ENCODE results near the gene OR2AT4. TPM values are rescaled to one million over a fixed set of nuclear protein-coding genes. Genes with fewer than 3 reads are reported as not detected.
"Not testable (repeated sequence)": the region's sequence is repeated elsewhere in the genome, so short reads cannot be mapped to it uniquely, and the experiment has no call there.

Gene OR2AT4
- total RNA-seq, 2 donors from 2014 or later: not detected

GRCh38 chr11:75101424-75102128, 4.9 kb upstream of the OR2AT4 start:
- Histone ChIP-seq H3K27me3 (no peaks in the 10 kb centered on the region), H3K4me3 (no peak overlapping the region), H3K9ac (ENCODE audit: low read depth in 2 of 2, low read length in 2 of 2) (no peak overlapping the region), H3K36me3 (no peaks in the 10 kb centered on the region), H3K9me3 (no peaks in the 10 kb centered on the region), H3K27ac (no peak overlapping the region), H3K4me1 (no peaks in the 10 kb centered on the region)
- DNase-seq: no peak
- intact Hi-C loops (cut with DNase I): no loop called here
- TF ChIP-seq CTCF (IDR thresholded peaks at IDR 0.05): no peak

- H3K27ac ChIP-seq: no peak overlapping the region
- no peaks in the 10 kb centered on the region for H3K9me3 ChIP-seq
- no peaks in the 10 kb centered on the region for H3K27me3 ChIP-seq
- no peaks in the 10 kb centered on the region for H3K36me3 ChIP-seq
- H3K9ac ChIP-seq (ENCODE audit: low read depth in 2 of 2, low read length in 2 of 2): no peak overlapping the region
- no peak overlapping the region for H3K4me3 ChIP-seq
- DNase-seq: no peak
- intact Hi-C loops (cut with DNase I): no loop called here
- H3K4me1 ChIP-seq: no peaks in the 10 kb centered on the region
- TF ChIP-seq CTCF (IDR thresholded peaks at IDR 0.05): no peak
Observed at GRCh38 chr11:75100314-75100713, 3.6 kb upstream of the OR2AT4 start.

GRCh38 chr11:75099635-75100034, 3.0 kb upstream of the OR2AT4 start:
- TF ChIP-seq CTCF (IDR thresholded peaks at IDR 0.05): no peak
- Histone ChIP-seq H3K27me3 (no peaks in the 10 kb centered on the region), H3K9me3 (no peaks in the 10 kb centered on the region), H3K9ac (ENCODE audit: low read depth in 2 of 2, low read length in 2 of 2) (no peak overlapping the region), H3K36me3 (no peaks in the 10 kb centered on the region), H3K4me1 (no peaks in the 10 kb centered on the region), H3K4me3 (no peak overlapping the region), H3K27ac (no peak overlapping the region)
- intact Hi-C loops (cut with DNase I): no loop called here
- DNase-seq: no peak

- intact Hi-C loops (cut with DNase I); H3K9me3 ChIP-seq; H3K9ac ChIP-seq (ENCODE audit: low read depth in 2 of 2, low read length in 2 of 2); H3K4me1 ChIP-seq; DNase-seq; H3K27ac ChIP-seq; H3K27me3 ChIP-seq; H3K36me3 ChIP-seq; H3K4me3 ChIP-seq: not testable (repeated sequence)
Observed at GRCh38 chr11:75098835-75099439, 2.3 kb upstream of the OR2AT4 start.

- DNase-seq; H3K27ac ChIP-seq; H3K9ac ChIP-seq (ENCODE audit: low read depth in 2 of 2, low read length in 2 of 2); intact Hi-C loops (cut with DNase I); H3K4me3 ChIP-seq; H3K4me1 ChIP-seq; H3K9me3 ChIP-seq; H3K27me3 ChIP-seq; H3K36me3 ChIP-seq: not testable (repeated sequence)
Observed at GRCh38 chr11:75098181-75098580, 1.5 kb upstream of the OR2AT4 start.

GRCh38 chr11:75097173-75097557, 489 bp upstream of the OR2AT4 start:
- Histone ChIP-seq H3K9me3 (no peaks in the 10 kb centered on the region), H3K4me1 (no peaks in the 10 kb centered on the region), H3K27ac (no peak overlapping the region), H3K9ac (ENCODE audit: low read depth in 2 of 2, low read length in 2 of 2) (no peak overlapping the region), H3K36me3 (no peaks in the 10 kb centered on the region), H3K4me3 (no peak overlapping the region), H3K27me3 (no peaks in the 10 kb centered on the region)
- intact Hi-C loops (cut with DNase I): no loop called here
- no peak for TF ChIP-seq CTCF (IDR thresholded peaks at IDR 0.05)
- DNase-seq: no peak

GRCh38 chr11:75094382-75094781, 2.3 kb downstream of the OR2AT4 start:
- not testable (repeated sequence) for DNase-seq

More at GRCh38 chr11:75094382-75094781, 2.3 kb downstream of the OR2AT4 start:
- H3K36me3 ChIP-seq; H3K27ac ChIP-seq; H3K4me1 ChIP-seq; H3K4me3 ChIP-seq; H3K27me3 ChIP-seq; intact Hi-C loops (cut with DNase I); H3K9ac ChIP-seq (ENCODE audit: low read depth in 2 of 2, low read length in 2 of 2); H3K9me3 ChIP-seq: not testable (repeated sequence)
